OCI-LY7 (cell line): ENCODE results near the gene E2F6.

Source experiments
- EZH2phosphoT487 ChIP-seq: fragments of 200-600 bp; sonication (generic); IDR thresholded peaks from 2 replicates; pipeline ENCODE4 v1.6.1; 2018; ENCODE audit warnings: low read depth, borderline replicate concordance, mild to moderate bottlenecking, mixed run types, antibody characterized with exemption, low read length, moderate library complexity, mixed read lengths
- TF ChIP-seq, protein P1 (sequence below): fragments of 200-600 bp; sonication (generic); conservative IDR thresholded peaks from 2 replicates; pipeline ENCODE4 v1.5.1; 2014; ENCODE audit warnings: mild to moderate bottlenecking, antibody characterized with exemption, low read length, moderate library complexity, mixed read lengths

DNA sequence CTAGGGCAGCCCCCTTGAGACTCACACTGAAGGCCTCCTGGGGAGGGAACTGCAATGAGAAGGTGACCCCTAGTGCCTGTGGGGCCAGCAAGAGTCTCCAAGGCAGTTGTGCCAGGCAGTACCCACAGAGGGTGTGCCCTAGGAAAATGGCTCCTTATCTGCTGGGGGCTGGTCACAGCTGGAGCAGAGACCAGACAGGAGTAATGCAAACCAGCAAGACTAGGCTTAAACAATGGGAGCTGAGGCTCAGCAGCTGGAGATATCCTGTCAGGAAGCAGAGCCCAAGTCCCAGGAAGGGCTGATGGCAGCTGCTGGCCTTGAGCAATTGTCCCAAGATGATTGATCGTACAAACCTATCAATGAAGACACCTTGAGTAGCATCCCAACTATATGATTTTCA is 26.8 kb upstream of the E2F6 start:
- TF ChIP-seq, protein P1, sequence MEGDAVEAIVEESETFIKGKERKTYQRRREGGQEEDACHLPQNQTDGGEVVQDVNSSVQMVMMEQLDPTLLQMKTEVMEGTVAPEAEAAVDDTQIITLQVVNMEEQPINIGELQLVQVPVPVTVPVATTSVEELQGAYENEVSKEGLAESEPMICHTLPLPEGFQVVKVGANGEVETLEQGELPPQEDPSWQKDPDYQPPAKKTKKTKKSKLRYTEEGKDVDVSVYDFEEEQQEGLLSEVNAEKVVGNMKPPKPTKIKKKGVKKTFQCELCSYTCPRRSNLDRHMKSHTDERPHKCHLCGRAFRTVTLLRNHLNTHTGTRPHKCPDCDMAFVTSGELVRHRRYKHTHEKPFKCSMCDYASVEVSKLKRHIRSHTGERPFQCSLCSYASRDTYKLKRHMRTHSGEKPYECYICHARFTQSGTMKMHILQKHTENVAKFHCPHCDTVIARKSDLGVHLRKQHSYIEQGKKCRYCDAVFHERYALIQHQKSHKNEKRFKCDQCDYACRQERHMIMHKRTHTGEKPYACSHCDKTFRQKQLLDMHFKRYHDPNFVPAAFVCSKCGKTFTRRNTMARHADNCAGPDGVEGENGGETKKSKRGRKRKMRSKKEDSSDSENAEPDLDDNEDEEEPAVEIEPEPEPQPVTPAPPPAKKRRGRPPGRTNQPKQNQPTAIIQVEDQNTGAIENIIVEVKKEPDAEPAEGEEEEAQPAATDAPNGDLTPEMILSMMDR: no peak
- TF ChIP-seq EZH2phosphoT487: no peak
